Epithelial cell of proximal tubule (primary cell): Measurements from ENCODE around the gene CSF3R. TPM values are rescaled to one million over a fixed set of nuclear protein-coding genes. Genes with fewer than 3 reads are reported as not detected.
A peak's percentile ranks its signal among the peaks of the same experiment; 100 is the strongest.

Source experiments
- DNase-seq: peaks from one replicate; pipeline ENCODE4 v3.0.0-alpha.2; 2011; ENCODE audit warnings: low read depth
- H3K4me3 ChIP-seq: 2 replicates; pipeline ENCODE4 v1.5.1; 2011; ENCODE audit warnings: low read depth, mild to moderate bottlenecking, low read length
- CTCF ChIP-seq: conservative IDR thresholded peaks from 2 replicates; pipeline ENCODE4 v1.5.1; 2012; ENCODE audit warnings: low read depth, mild to moderate bottlenecking, low read length
- total RNA-seq: library from RNA; depleted of rRNA; stranded (reverse); fragments of >200 nt; gene quantifications from 2 replicates; pipeline ENCODE4 v1.2.3, GENCODE V29; 2015

The CSF3R gene
- total RNA-seq, 1 donor from 2014 or later: not detected

- no peak for DNase-seq
- H3K4me3 ChIP-seq: no peak overlapping the region
- no peak for TF ChIP-seq CTCF
Measured at GRCh38 chr1:36448530-36449056, 34.1 kb downstream of the CSF3R start.

GRCh38 chr1:36447450-36447849 is 35.3 kb downstream of the CSF3R start:
- no peak for DNase-seq
- H3K4me3 ChIP-seq: no peak overlapping the region

GRCh38 chr1:36446746-36447145 is 36.0 kb downstream of the CSF3R start:
- TF ChIP-seq CTCF: no peak
- DNase-seq: no peak
- no peak overlapping the region for H3K4me3 ChIP-seq

More at GRCh38 chr1:36447450-36447849, 35.3 kb downstream of the CSF3R start:
- no peak for TF ChIP-seq CTCF

GRCh38 chr1:36446271-36446670 is 36.4 kb downstream of the CSF3R start:
- no peak overlapping the region for H3K4me3 ChIP-seq
- no peak for DNase-seq
- peak; percentile 15 for TF ChIP-seq CTCF

- no peak for DNase-seq
- no peak overlapping the region for H3K4me3 ChIP-seq
- no peak for TF ChIP-seq CTCF
Measured at GRCh38 chr1:36443297-36443696, 39.4 kb downstream of the CSF3R start.

- no peak overlapping the region for H3K4me3 ChIP-seq
- no peak for TF ChIP-seq CTCF
- no peak for DNase-seq
Measured at GRCh38 chr1:36442337-36442736, 40.4 kb downstream of the CSF3R start.

GRCh38 chr1:36440646-36441045 is 42.1 kb downstream of the CSF3R start:
- no peak overlapping the region for H3K4me3 ChIP-seq
- no peak for DNase-seq
- TF ChIP-seq CTCF: no peak
